Endothelial cell of umbilical vein (primary cell): ENCODE data around the gene ALG5. TPM values are rescaled to one million over a fixed set of nuclear protein-coding genes. Genes with fewer than 3 reads are reported as not detected.
A peak's percentile ranks its signal among the peaks of the same experiment; 100 is the strongest.

Experiments used
- BruUV-seq: library from RNA; stranded (reverse); fragments of 400-500 nt; replicated peaks from 2 replicates; lab custom pipeline; 2021; lab: Mats Ljungman, UMichigan
- CTCF ChIA-PET: fragments of 300-600, 350-600 bp; sonication (Branson Sonifier 250); formaldehyde crosslinking; loops from one replicate; lab custom pipeline; 2021; ENCODE audit warnings: antibody characterized with exemption, inconsistent platforms; lab: Charles Lee
- POLR2A ChIA-PET: fragments of 300-600, 350-600 bp; sonication (Branson Sonifier 250); formaldehyde crosslinking; loops from one replicate; lab custom pipeline; 2021; ENCODE audit warnings: antibody characterized with exemption, inconsistent platforms; lab: Charles Lee
- DNase-seq: peaks from one replicate; pipeline ENCODE4 v3.0.0-alpha.2; 2011; ENCODE audit warnings: low read depth, low spot score
- FAIRE-seq: peaks from 2 replicates; lab custom pipeline; 2011; peaks lifted over from hg19 to GRCh38; lab: Jason Lieb, UNC
- H2AFZ ChIP-seq: 2 replicates; pipeline ENCODE4 v1.6.0; 2012; ENCODE audit warnings: low read depth, low read length, control low read depth, inconsistent platforms
- H3K27ac ChIP-seq: 2 replicates; pipeline ENCODE4 v1.5.1; 2011; ENCODE audit warnings: low read depth, mild to moderate bottlenecking, control low read depth, low read length, moderate library complexity; ENCODE audit not compliant: insufficient read depth
- H3K27me3 ChIP-seq, 2 experiments: 2 replicates each; pipeline versions ENCODE4 v1.6.0 to v1.6.1; 2011; ENCODE audit warnings: low read length in 2 of 2, mixed read lengths in 1 of 2; ENCODE audit not compliant: control insufficient read depth in 2 of 2, insufficient read depth in 2 of 2
- H3K36me3 ChIP-seq, 2 experiments: 2 replicates in 1 of 2; 3 replicates in 1 of 2; pipeline ENCODE4 v1.5.1; 2011; ENCODE audit warnings: low read length in 2 of 2, mild to moderate bottlenecking in 1 of 2, moderate library complexity in 1 of 2; ENCODE audit not compliant: control insufficient read depth in 2 of 2, insufficient read depth in 2 of 2; ENCODE audit errors: extremely low read depth in 1 of 2
- H3K4me1 ChIP-seq: 3 replicates; pipeline ENCODE4 v1.5.1; 2011; ENCODE audit warnings: mild to moderate bottlenecking, low read length; ENCODE audit not compliant: control insufficient read depth, insufficient read depth; ENCODE audit errors: extremely low read depth
- H3K4me2 ChIP-seq: 2 replicates; pipeline ENCODE4 v1.6.1; 2011; ENCODE audit warnings: low read length, control low read depth, mixed read lengths; ENCODE audit not compliant: insufficient read depth
- H3K4me3 ChIP-seq, 3 experiments: fragments of 200-600 bp in 1 of 3; sonication (generic), shearing (Covaris generic) in 1 of 3; replicated peaks in 1 of 3; 2 replicates each; pipeline ENCODE4 v1.5.1; 2011 to 2016; ENCODE audit warnings: control low read depth in 3 of 3, low read length in 3 of 3, mild to moderate bottlenecking in 2 of 3, inconsistent platforms in 1 of 3, low read depth in 1 of 3, moderate library complexity in 1 of 3; ENCODE audit not compliant: insufficient read depth in 1 of 3
- H3K79me2 ChIP-seq: 2 replicates; pipeline ENCODE4 v1.6.0; 2012; ENCODE audit warnings: low read length, inconsistent platforms; ENCODE audit not compliant: control insufficient read depth, insufficient read depth
- H3K9ac ChIP-seq: replicated peaks from 2 replicates; pipeline ENCODE3; 2011; ENCODE audit warnings: low read length, control low read depth; ENCODE audit not compliant: insufficient read depth; ENCODE audit errors: extremely low read depth
- H3K9me1 ChIP-seq: replicated peaks from 3 replicates; pipeline ENCODE4 v1.6.0; 2011; ENCODE audit warnings: mild to moderate bottlenecking, low read length; ENCODE audit not compliant: control insufficient read depth, insufficient read depth; ENCODE audit errors: extremely low read depth
- H3K9me3 ChIP-seq: replicated peaks from 2 replicates; pipeline ENCODE4 v1.5.1; 2012; ENCODE audit warnings: low read length, inconsistent platforms; ENCODE audit not compliant: control insufficient read depth, insufficient read depth
- H4K20me1 ChIP-seq: replicated peaks from 2 replicates; pipeline ENCODE3; 2011; ENCODE audit warnings: mild to moderate bottlenecking, low read length; ENCODE audit not compliant: control insufficient read depth, insufficient read depth; ENCODE audit errors: extremely low read depth
- CTCF ChIP-seq, 2 donors: IDR thresholded peaks; 1 replicate in 1 of 2; 2 replicates in 1 of 2; pipeline ENCODE4 v1.5.1; 2011; ENCODE audit warnings: low read length in 2 of 2, mild to moderate bottlenecking in 2 of 2, moderate library complexity in 2 of 2, control low read depth in 1 of 2, inconsistent platforms in 1 of 2, low read depth in 1 of 2; ENCODE audit not compliant: insufficient read depth in 1 of 2; ENCODE audit errors: extremely low read depth in 1 of 2
- EZH2 ChIP-seq: IDR thresholded peaks from 2 replicates; pipeline ENCODE4 v1.6.1; 2012; ENCODE audit warnings: borderline replicate concordance, low read depth, mild to moderate bottlenecking, moderate library complexity, low read length, inconsistent platforms; ENCODE audit not compliant: severe bottlenecking
- FOS ChIP-seq: IDR thresholded peaks from 2 replicates; pipeline ENCODE4 v1.6.1; 2011; ENCODE audit warnings: mild to moderate bottlenecking, low read length, moderate library complexity, borderline replicate concordance; ENCODE audit not compliant: insufficient read depth
- GATA2 ChIP-seq: IDR thresholded peaks from 2 replicates; pipeline ENCODE4 v1.7.0; 2011; ENCODE audit warnings: low read depth, mild to moderate bottlenecking, moderate library complexity, mixed read lengths, low read length; ENCODE audit not compliant: insufficient read length, insufficient read depth
- JUN ChIP-seq: IDR thresholded peaks from 2 replicates; pipeline ENCODE4 v1.6.1; 2011; ENCODE audit warnings: borderline replicate concordance, low read depth; ENCODE audit not compliant: insufficient read length, insufficient read depth
- MAX ChIP-seq: IDR thresholded peaks from 2 replicates; pipeline ENCODE4 v1.6.1; 2011; ENCODE audit not compliant: insufficient read depth, insufficient read length
- MYC ChIP-seq: IDR thresholded peaks from one replicate; pipeline ENCODE4 v1.6.1; 2011; ENCODE audit warnings: mild to moderate bottlenecking, low read depth, low read length
- POLR2A ChIP-seq: IDR thresholded peaks from 2 replicates; pipeline ENCODE4 v1.6.1; 2012; ENCODE audit warnings: low read depth, mild to moderate bottlenecking, control low read depth, low read length
- POLR2AphosphoS5 ChIP-seq: IDR thresholded peaks from 2 replicates; pipeline ENCODE4 v1.6.1; 2012; ENCODE audit warnings: low read depth, mild to moderate bottlenecking, control low read depth, low read length, moderate library complexity; ENCODE audit not compliant: insufficient read depth
- dilution Hi-C: fragments of 300-500 bp; cut with MboI; formaldehyde crosslinking; loops from one replicate; pipeline ENCODE4 v1.15.0; 2019; ENCODE audit warnings: low sequenced_read_pairs; ENCODE audit not compliant: extremely low pct_ligation_motif_present
- intact Hi-C: fragments of 100-400 bp; cut with micrococcal nuclease; formaldehyde crosslinking; loops from one replicate; pipeline ENCODE4 v1.10.0; 2022
- polyA plus RNA-seq, 4 experiments: library from polyadenylated mRNA; depleted of rRNA in 3 of 4; stranded (reverse) in 3 of 4; unstranded in 1 of 4; fragments of >200 nt; gene quantifications; 2 replicates each; pipeline versions ENCODE4 v1.2.1 to v1.2.3, GENCODE V29; 2011 to 2012; ENCODE audit warnings: missing spikeins in 1 of 4
- total RNA-seq: library from RNA; stranded (reverse); gene quantifications from 2 replicates; pipeline ENCODE4 v1.2.3, GENCODE V29; 2021

The ALG5 gene
- total and polyA plus RNA-seq, 2 donors (not counting 3 experiments of a cell fraction or from before 2014, with no cell fraction given): 24.4 to 29.3 TPM

DNA sequence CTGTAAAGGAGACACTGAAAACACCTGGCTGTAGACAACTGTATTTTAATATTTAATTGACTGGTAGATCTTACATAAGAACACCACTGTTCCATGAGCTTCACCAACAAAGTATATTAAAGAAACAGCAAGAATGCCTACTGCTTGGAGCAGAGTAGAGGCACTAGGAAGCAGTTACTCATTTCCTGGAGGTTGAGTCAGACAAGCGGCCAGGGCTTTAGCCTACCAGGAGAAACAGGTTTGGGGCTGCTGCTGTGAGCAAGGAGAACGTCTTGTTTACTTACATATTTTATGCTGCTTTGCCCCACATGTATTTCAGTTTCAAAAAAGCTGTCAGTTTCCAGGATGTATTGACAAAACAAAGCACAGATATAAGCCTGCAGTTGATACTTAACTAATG lies 33.4 kb downstream of the ALG5 start:
- H3K27me3 ChIP-seq: no peaks in the 10 kb centered on the region
- no TSS peak for BruUV-seq
- no peaks in the 10 kb centered on the region for H4K20me1 ChIP-seq
- H3K4me1 ChIP-seq: peaks cover 33% of the 10 kb centered on the region
- H3K9me3 ChIP-seq: no peaks in the 10 kb centered on the region
- FAIRE-seq (peak; percentile 98), DNase-seq (peak; percentile 95)
- no peak overlapping the region for H3K4me3 ChIP-seq
- peak overlapping the region; percentile 93 for H3K27ac ChIP-seq
- H3K9ac ChIP-seq: peak overlapping the region; percentile 25
- dilution Hi-C loops (no loop called here), intact Hi-C loops (loop anchor here (1.0 kb wide), 1 partner anchor 47 kb away; no protein-coding TSS in a partner anchor)
- no peaks in the 10 kb centered on the region for H3K9me1 ChIP-seq
- H3K79me2 ChIP-seq: peaks cover 2% of the 10 kb centered on the region
- CTCF ChIA-PET: interaction anchor here (1.2 to 6.1 kb wide), 8 partner anchors 11 to 117 kb away, joined by 3 to 60 read pairs (median 6); no protein-coding TSS in a partner anchor
- POLR2A ChIA-PET: interaction anchor here (0.6 kb wide), 1 partner anchor 18 kb away, joined by 3 read pairs; no protein-coding TSS in a partner anchor
- no peak for TF ChIP-seq MYC
- TF ChIP-seq POLR2AphosphoS5: peak; percentile 89
- peak; percentile 96 for TF ChIP-seq FOS
- peak; percentile 10 for TF ChIP-seq GATA2
- no peak for TF ChIP-seq CTCF (IDR thresholded peaks at IDR 0.05; ENCODE audit: extremely low read depth in 1 of 2, insufficient read depth in 1 of 2, low read depth in 1 of 2, low read length in 2 of 2)
- no peak for TF ChIP-seq POLR2A
- TF ChIP-seq EZH2: no peak
- TF ChIP-seq JUN: peak; percentile 96
- no peak for TF ChIP-seq MAX
- peaks cover 8 to 12% of the 10 kb centered on the region in 2 experiments for H3K36me3 ChIP-seq
- no peak overlapping the region for H2AFZ ChIP-seq
- peak overlapping the region; percentile 74 for H3K4me2 ChIP-seq
